Stimulated activated CD8-positive, alpha-beta memory T cell treated with anti-CD3 and anti-CD28 coated beads, Interleukin-7, amount 100 ng/mL, for 48 hours (primary cell): Measurements from ENCODE around the gene ZNF618.
A peak's percentile ranks its signal among the peaks of the same experiment; 100 is the strongest.

Source experiments
- DNase-seq, 2 donors: peaks; one replicate each; pipeline ENCODE4 v3.0.0-alpha.2; 2020; ENCODE audit warnings: low read depth in 1 of 2; ENCODE audit errors: extremely low read depth in 1 of 2

ZNF618 gene

GRCh38 chr9:113954591-113954990, 78.5 kb downstream of the ZNF618 start:
- no peak for DNase-seq

GRCh38 chr9:113955076-113955752, 79.1 kb downstream of the ZNF618 start:
- no peak for DNase-seq

- DNase-seq, result no peak
These were observed 80.8 kb downstream of the ZNF618 start for GRCh38 chr9:113956901-113957300.

- DNase-seq, result no peak
These were observed 81.2 kb downstream of the ZNF618 start for GRCh38 chr9:113957351-113957750.

- no peak for DNase-seq
These were observed 81.8 kb downstream of the ZNF618 start for GRCh38 chr9:113957821-113958341.

GRCh38 chr9:113958556-113958955, 82.4 kb downstream of the ZNF618 start:
- no peak for DNase-seq

- no peak for DNase-seq
These were observed 84.7 kb downstream of the ZNF618 start for GRCh38 chr9:113960768-113961167.

- DNase-seq, result no peak
These were observed 86.3 kb downstream of the ZNF618 start for GRCh38 chr9:113962396-113962795.

- peak in 1 of 2 donors; percentile 11 for DNase-seq
These were observed 87.0 kb downstream of the ZNF618 start for GRCh38 chr9:113963017-113963620.

- DNase-seq, result no peak
These were observed 87.8 kb downstream of the ZNF618 start for GRCh38 chr9:113963696-113964494.

- no peak for DNase-seq
These were observed 88.5 kb downstream of the ZNF618 start for GRCh38 chr9:113964495-113965170.

GRCh38 chr9:113966394-113966793, 90.3 kb downstream of the ZNF618 start:
- no peak for DNase-seq

- DNase-seq, result no peak
These were observed 91.3 kb downstream of the ZNF618 start for GRCh38 chr9:113967380-113967779.

GRCh38 chr9:113969343-113969742, 93.2 kb downstream of the ZNF618 start:
- no peak for DNase-seq

GRCh38 chr9:113973226-113973625, 97.1 kb downstream of the ZNF618 start:
- no peak for DNase-seq

GRCh38 chr9:113973963-113974413, 97.9 kb downstream of the ZNF618 start:
- DNase-seq, result no peak

GRCh38 chr9:113976915-113977314, 100.8 kb downstream of the ZNF618 start:
- DNase-seq, result no peak

- DNase-seq, result no peak
These were observed 102.7 kb downstream of the ZNF618 start for GRCh38 chr9:113978725-113979342.

GRCh38 chr9:113979343-113980127, 103.4 kb downstream of the ZNF618 start:
- DNase-seq, result no peak
